GM12878 (cell line): ENCODE data around the gene CNTNAP5. TPM values are rescaled to one million over a fixed set of nuclear protein-coding genes. Genes with fewer than 3 reads are reported as not detected.

Source experiments
- ATAC-seq: fragments of 200-7000 bp; cut with Tn5 transposase; 3 replicates; pipeline ENCODE4 v1.9.1; 2020; ENCODE audit warnings: mild to moderate bottlenecking, moderate library complexity
- BruUV-seq: library from RNA; stranded (reverse); fragments of 400-500 nt; replicated peaks from 2 replicates; lab custom pipeline; 2021; lab: Mats Ljungman, UMichigan
- CTCF ChIA-PET: fragments of 300-600 bp; sonication (Branson Sonifier 250); formaldehyde crosslinking; extraction: SDS; loops from one replicate; lab custom pipeline; 2021; ENCODE audit warnings: inconsistent platforms; lab: Yijun Ruan, JAX
- POLR2A ChIA-PET: fragments of 350-600 bp; formaldehyde crosslinking; extraction: SDS; loops from one replicate; lab custom pipeline; 2021; ENCODE audit warnings: inconsistent platforms; lab: Charles Lee
- RAD21 ChIA-PET: fragments of 300-600 bp; sonication (Branson Sonifier 250); formaldehyde crosslinking; loops from one replicate; lab custom pipeline; 2023; ENCODE audit warnings: antibody characterized with exemption; ENCODE audit not compliant: unreplicated experiment; lab: Charles Lee
- SMC1A ChIA-PET: fragments of 300-600 bp; sonication (Branson Sonifier 250); formaldehyde crosslinking; loops from one replicate; lab custom pipeline; 2023; ENCODE audit not compliant: unreplicated experiment, uncharacterized antibody; lab: Charles Lee
- DNase-seq: peaks from one replicate; pipeline ENCODE4 v3.0.0-alpha.2; 2011; ENCODE audit warnings: low read depth, low spot score
- FAIRE-seq: peaks from 3 replicates; lab custom pipeline; 2011; peaks lifted over from hg19 to GRCh38; lab: Jason Lieb, UNC
- H2AFZ ChIP-seq: 2 replicates; pipeline ENCODE4 v1.6.0; 2011; ENCODE audit warnings: low read depth, low read length, control low read depth; ENCODE audit not compliant: control insufficient read depth
- H3K27ac ChIP-seq: 2 replicates; pipeline ENCODE4 v1.5.1; 2011; ENCODE audit warnings: control low read depth; ENCODE audit not compliant: control insufficient read depth, insufficient read depth
- H3K27me3 ChIP-seq, 2 experiments: replicated peaks in 1 of 2; 2 replicates each; pipeline versions ENCODE4 v1.6.0 to v1.6.1; 2011; ENCODE audit warnings: low read length in 1 of 2; ENCODE audit not compliant: control insufficient read depth in 2 of 2, insufficient read depth in 2 of 2
- H3K36me3 ChIP-seq, 2 experiments: 2 replicates each; pipeline ENCODE4 v1.5.1; 2011; ENCODE audit warnings: low read length in 1 of 2; ENCODE audit not compliant: control insufficient read depth in 2 of 2, insufficient read depth in 2 of 2
- H3K4me1 ChIP-seq: 2 replicates; pipeline ENCODE4 v1.6.1; 2011; ENCODE audit warnings: mild to moderate bottlenecking, low read length, moderate library complexity, mixed read lengths; ENCODE audit not compliant: control insufficient read depth, insufficient read depth
- H3K4me2 ChIP-seq: 2 replicates; pipeline ENCODE4 v1.6.0; 2011; ENCODE audit warnings: control low read depth; ENCODE audit not compliant: control insufficient read depth, insufficient read depth
- H3K4me3 ChIP-seq: fragments of 200-600 bp; sonication (generic); 2 replicates; pipeline ENCODE4 v1.5.1; 2016
- H3K79me2 ChIP-seq: 2 replicates; pipeline ENCODE4 v1.6.0; 2011; ENCODE audit warnings: low read length; ENCODE audit not compliant: control insufficient read depth, insufficient read depth
- H3K9ac ChIP-seq: 2 replicates; pipeline ENCODE4 v1.8.0; 2011; ENCODE audit warnings: low read length, control low read depth, mixed read lengths; ENCODE audit not compliant: control insufficient read depth, insufficient read depth
- H3K9me3 ChIP-seq: replicated peaks from 3 replicates; pipeline ENCODE4 v1.5.1; 2011; ENCODE audit warnings: mild to moderate bottlenecking, low read length; ENCODE audit not compliant: control insufficient read depth, insufficient read depth
- H4K20me1 ChIP-seq: 2 replicates; pipeline ENCODE4 v1.6.0; 2011; ENCODE audit not compliant: control insufficient read depth, insufficient read depth
- BHLHE40 ChIP-seq, 2 experiments: fragments of 450-650 bp in 1 of 2; IDR thresholded peaks; 2 replicates each; pipeline ENCODE4 v1.6.1; 2011 to 2017; ENCODE audit warnings: low read depth in 2 of 2, borderline replicate concordance in 1 of 2, improper control_type of control experiment in 1 of 2, low read length in 1 of 2, mild to moderate bottlenecking in 1 of 2
- EED ChIP-seq: sonication (generic); IDR thresholded peaks from 2 replicates; pipeline ENCODE4 v1.6.1; 2016; ENCODE audit warnings: antibody characterized with exemption, low read depth
- FOXM1 ChIP-seq: IDR thresholded peaks from 2 replicates; pipeline ENCODE4 v1.6.1; 2012; ENCODE audit warnings: low read depth, mild to moderate bottlenecking, inconsistent platforms, low read length, moderate library complexity
- HDGF ChIP-seq: fragments of 450-650 bp; IDR thresholded peaks from 2 replicates; pipeline ENCODE4 v1.6.1; 2016; ENCODE audit warnings: antibody characterized with exemption
- NFYA ChIP-seq: IDR thresholded peaks from 2 replicates; pipeline ENCODE4 v1.6.1; 2011; ENCODE audit warnings: low read depth, mild to moderate bottlenecking, low read length, improper control_type of control experiment, borderline replicate concordance
- NR2C2 ChIP-seq: IDR thresholded peaks from 2 replicates; pipeline ENCODE4 v1.6.1; 2011; ENCODE audit warnings: borderline replicate concordance, low read depth; ENCODE audit not compliant: control insufficient read depth, insufficient read length
- RFX5 ChIP-seq: IDR thresholded peaks from 2 replicates; pipeline ENCODE4 v1.6.1; 2011; ENCODE audit warnings: low read depth, low read length, improper control_type of control experiment
- SP1 ChIP-seq: IDR thresholded peaks from one replicate; pipeline ENCODE4 v1.6.1; 2011; ENCODE audit warnings: low read depth, low read length
- SPI1 ChIP-seq: IDR thresholded peaks from 2 replicates; pipeline ENCODE4 v1.6.1; 2011; ENCODE audit warnings: low read depth, mild to moderate bottlenecking, low read length, moderate library complexity, borderline replicate concordance; ENCODE audit not compliant: insufficient read depth
- TCF12 ChIP-seq: IDR thresholded peaks from 2 replicates; pipeline ENCODE4 v1.6.1; 2011; ENCODE audit warnings: low read depth, mild to moderate bottlenecking, low read length
- USF2 ChIP-seq: IDR thresholded peaks from 2 replicates; pipeline ENCODE4 v1.6.1; 2011; ENCODE audit warnings: low read depth, low read length, improper control_type of control experiment, borderline replicate concordance
- ZNF217 ChIP-seq: fragments of 450-650 bp; IDR thresholded peaks from 2 replicates; pipeline ENCODE4 v1.6.1; 2017; ENCODE audit warnings: antibody characterized with exemption, mild to moderate bottlenecking
- ZNF24 ChIP-seq: fragments of 450-650 bp; IDR thresholded peaks from 2 replicates; pipeline ENCODE4 v1.6.1; 2017; ENCODE audit warnings: antibody characterized with exemption, mild to moderate bottlenecking
- WGBS: methylation state at CpG from one replicate; pipeline ENCODE4 v1.1.6; 2016; ENCODE audit warnings: low lambda C conversion rate; ENCODE audit not compliant: insufficient replicate concordance, insufficient coverage; ENCODE audit errors: missing lambda C conversion rate; 5-methylcytosine and 5-hydroxymethylcytosine counted together
- in situ Hi-C: fragments of 300-500 bp; cut with MboI; formaldehyde crosslinking; loops from 9 replicates; pipeline ENCODE4 v1.14.3; 2018; ENCODE audit warnings: mixed read lengths
- intact Hi-C: fragments of 100-400 bp; cut with micrococcal nuclease; formaldehyde crosslinking; loops from one replicate; pipeline ENCODE4 v1.14.2; 2022; ENCODE audit not compliant: unreplicated experiment
- polyA plus RNA-seq, 11 experiments: library from polyadenylated mRNA; depleted of rRNA in 4 of 11; unstranded in 6 of 11; stranded (reverse) in 5 of 11; fragments of >200 nt; fragmentation: Nextera tagmentation in 4 of 11; fragmentation: Illumina TruSeq in 1 of 11; extraction: Ambion mirVana in 4 of 11; extraction: Trizol in 1 of 11; gene quantifications; 1 replicate in 1 of 11; 2 replicates in 10 of 11; pipeline versions ENCODE4 v1.2.1 to v1.2.3, GENCODE V29; 2011 to 2016; ENCODE audit warnings: inconsistent platforms in 2 of 11, missing spikeins in 2 of 11, low read depth in 1 of 11
- total RNA-seq, 4 experiments: library from RNA; depleted of rRNA in 3 of 4; stranded (reverse); fragments of >200 nt in 3 of 4; fragmentation: Illumina TruSeq in 1 of 4; extraction: Trizol in 1 of 4; gene quantifications; 2 replicates each; pipeline versions ENCODE4 v1.2.1 to v1.2.3, GENCODE V29; 2013 to 2021
- TF ChIP-seq, protein P1 (sequence below): fragments of 450-650 bp; formaldehyde crosslinking; IDR thresholded peaks from 2 replicates; pipeline ENCODE4 v1.4.0; 2022; ENCODE audit warnings: mild to moderate bottlenecking, moderate library complexity
- TF ChIP-seq, protein P2 (sequence below): IDR thresholded peaks from 2 replicates; pipeline ENCODE4 v1.6.1; 2011; ENCODE audit warnings: low read depth, mild to moderate bottlenecking, low read length, moderate library complexity, borderline replicate concordance; ENCODE audit errors: extremely low read depth
- TF ChIP-seq, protein P3 (sequence below): fragments of 450-650 bp; formaldehyde crosslinking; IDR thresholded peaks from 2 replicates; pipeline ENCODE4 v1.4.0; 2020; ENCODE audit warnings: mild to moderate bottlenecking, moderate library complexity

The CNTNAP5 gene
- total and polyA plus RNA-seq, 10 of the 15 experiments (the other 5 are each of a cell fraction or from before 2014, with no cell fraction given), result not detected

- in situ Hi-C loops (no loop called here), intact Hi-C loops (no loop called here)
- Histone ChIP-seq H3K9ac (no peak overlapping the region), H2AFZ (no peak overlapping the region), H3K27me3 (no peaks in the 10 kb centered on the region), H4K20me1 (no peaks in the 10 kb centered on the region), H3K36me3 (no peaks in the 10 kb centered on the region), H3K79me2 (no peaks in the 10 kb centered on the region), H3K27ac (no peak overlapping the region), H3K4me2 (no peak overlapping the region), H3K4me3 (no peak overlapping the region), H3K4me1 (no peaks in the 10 kb centered on the region), H3K9me3 (no peaks in the 10 kb centered on the region)
- SMC1A ChIA-PET, result no interaction called here
- DNase-seq, result no peak
- WGBS, result 25% methylated on average over 5 of the region's 5 CpGs
- RAD21 ChIA-PET, result no interaction called here
- no peak for FAIRE-seq
- POLR2A ChIA-PET, result no interaction called here
- no peak for ATAC-seq
- CTCF ChIA-PET, result no interaction called here
- no TSS peak for BruUV-seq
- TF ChIP-seq EED (no peak), ZNF217 (no peak), SP1 (no peak), BHLHE40 (IDR thresholded peaks at IDR 0.05; ENCODE audit: borderline replicate concordance in 1 of 2, low read depth in 2 of 2, low read length in 1 of 2) (no peak), NR2C2 (no peak), SPI1 (no peak), USF2 (no peak), ZNF24 (no peak), HDGF (no peak), FOXM1 (no peak), RFX5 (no peak), TCF12 (no peak), NFYA (no peak)
- TF ChIP-seq, protein P1, sequence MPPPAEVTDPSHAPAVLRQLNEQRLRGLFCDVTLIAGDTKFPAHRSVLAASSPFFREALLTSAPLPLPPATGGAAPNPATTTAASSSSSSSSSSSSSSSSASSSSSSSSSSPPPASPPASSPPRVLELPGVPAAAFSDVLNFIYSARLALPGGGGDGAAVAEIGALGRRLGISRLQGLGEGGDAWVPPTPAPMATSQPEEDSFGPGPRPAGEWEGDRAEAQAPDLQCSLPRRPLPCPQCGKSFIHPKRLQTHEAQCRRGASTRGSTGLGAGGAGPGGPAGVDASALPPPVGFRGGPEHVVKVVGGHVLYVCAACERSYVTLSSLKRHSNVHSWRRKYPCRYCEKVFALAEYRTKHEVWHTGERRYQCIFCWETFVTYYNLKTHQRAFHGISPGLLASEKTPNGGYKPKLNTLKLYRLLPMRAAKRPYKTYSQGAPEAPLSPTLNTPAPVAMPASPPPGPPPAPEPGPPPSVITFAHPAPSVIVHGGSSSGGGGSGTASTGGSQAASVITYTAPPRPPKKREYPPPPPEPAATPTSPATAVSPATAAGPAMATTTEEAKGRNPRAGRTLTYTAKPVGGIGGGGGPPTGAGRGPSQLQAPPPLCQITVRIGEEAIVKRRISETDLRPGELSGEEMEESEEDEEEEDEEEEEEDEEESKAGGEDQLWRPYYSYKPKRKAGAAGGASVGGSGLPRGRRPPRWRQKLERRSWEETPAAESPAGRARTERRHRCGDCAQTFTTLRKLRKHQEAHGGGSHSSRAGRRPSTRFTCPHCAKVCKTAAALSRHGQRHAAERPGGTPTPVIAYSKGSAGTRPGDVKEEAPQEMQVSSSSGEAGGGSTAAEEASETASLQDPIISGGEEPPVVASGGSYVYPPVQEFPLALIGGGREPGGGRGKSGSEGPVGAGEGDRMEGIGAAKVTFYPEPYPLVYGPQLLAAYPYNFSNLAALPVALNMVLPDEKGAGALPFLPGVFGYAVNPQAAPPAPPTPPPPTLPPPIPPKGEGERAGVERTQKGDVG, result no peak
- TF ChIP-seq, protein P2, sequence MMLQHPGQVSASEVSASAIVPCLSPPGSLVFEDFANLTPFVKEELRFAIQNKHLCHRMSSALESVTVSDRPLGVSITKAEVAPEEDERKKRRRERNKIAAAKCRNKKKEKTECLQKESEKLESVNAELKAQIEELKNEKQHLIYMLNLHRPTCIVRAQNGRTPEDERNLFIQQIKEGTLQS, result no peak
- TF ChIP-seq, protein P3, sequence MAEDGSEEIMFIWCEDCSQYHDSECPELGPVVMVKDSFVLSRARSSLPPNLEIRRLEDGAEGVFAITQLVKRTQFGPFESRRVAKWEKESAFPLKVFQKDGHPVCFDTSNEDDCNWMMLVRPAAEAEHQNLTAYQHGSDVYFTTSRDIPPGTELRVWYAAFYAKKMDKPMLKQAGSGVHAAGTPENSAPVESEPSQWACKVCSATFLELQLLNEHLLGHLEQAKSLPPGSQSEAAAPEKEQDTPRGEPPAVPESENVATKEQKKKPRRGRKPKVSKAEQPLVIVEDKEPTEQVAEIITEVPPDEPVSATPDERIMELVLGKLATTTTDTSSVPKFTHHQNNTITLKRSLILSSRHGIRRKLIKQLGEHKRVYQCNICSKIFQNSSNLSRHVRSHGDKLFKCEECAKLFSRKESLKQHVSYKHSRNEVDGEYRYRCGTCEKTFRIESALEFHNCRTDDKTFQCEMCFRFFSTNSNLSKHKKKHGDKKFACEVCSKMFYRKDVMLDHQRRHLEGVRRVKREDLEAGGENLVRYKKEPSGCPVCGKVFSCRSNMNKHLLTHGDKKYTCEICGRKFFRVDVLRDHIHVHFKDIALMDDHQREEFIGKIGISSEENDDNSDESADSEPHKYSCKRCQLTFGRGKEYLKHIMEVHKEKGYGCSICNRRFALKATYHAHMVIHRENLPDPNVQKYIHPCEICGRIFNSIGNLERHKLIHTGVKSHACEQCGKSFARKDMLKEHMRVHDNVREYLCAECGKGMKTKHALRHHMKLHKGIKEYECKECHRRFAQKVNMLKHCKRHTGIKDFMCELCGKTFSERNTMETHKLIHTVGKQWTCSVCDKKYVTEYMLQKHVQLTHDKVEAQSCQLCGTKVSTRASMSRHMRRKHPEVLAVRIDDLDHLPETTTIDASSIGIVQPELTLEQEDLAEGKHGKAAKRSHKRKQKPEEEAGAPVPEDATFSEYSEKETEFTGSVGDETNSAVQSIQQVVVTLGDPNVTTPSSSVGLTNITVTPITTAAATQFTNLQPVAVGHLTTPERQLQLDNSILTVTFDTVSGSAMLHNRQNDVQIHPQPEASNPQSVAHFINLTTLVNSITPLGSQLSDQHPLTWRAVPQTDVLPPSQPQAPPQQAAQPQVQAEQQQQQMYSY, result no peak
Measured at GRCh38 chr2:124091721-124092120, 66.6 kb downstream of the CNTNAP5 start.
